Glutamatergic neuron (in vitro differentiated cells): Measurements from ENCODE around the gene PDCD4. TPM values are rescaled to one million over a fixed set of nuclear protein-coding genes. Genes with fewer than 3 reads are reported as not detected.

Source experiments
- DNase-seq: peaks from one replicate; pipeline ENCODE4 v3.0.0; 2022
- H3K27ac Mint-ChIP-seq: one replicate; pipeline ENCODE4 v1.8.0; 2020; ENCODE audit warnings: mild to moderate bottlenecking, mixed read lengths, inconsistent platforms; ENCODE audit not compliant: unreplicated experiment
- H3K27me3 Mint-ChIP-seq: one replicate; pipeline ENCODE4 v1.8.0; 2020; ENCODE audit warnings: mild to moderate bottlenecking, moderate library complexity, mixed read lengths, inconsistent platforms; ENCODE audit not compliant: unreplicated experiment
- H3K36me3 Mint-ChIP-seq: one replicate; pipeline ENCODE4 v1.8.0; 2020; ENCODE audit warnings: mild to moderate bottlenecking, mixed read lengths, inconsistent platforms; ENCODE audit not compliant: unreplicated experiment
- H3K4me1 Mint-ChIP-seq: one replicate; pipeline ENCODE4 v1.8.0; 2020; ENCODE audit warnings: mild to moderate bottlenecking, low read depth, mixed read lengths, inconsistent platforms; ENCODE audit not compliant: unreplicated experiment
- H3K4me3 Mint-ChIP-seq: one replicate; pipeline ENCODE4 v1.8.0; 2020; ENCODE audit warnings: mild to moderate bottlenecking, mixed read lengths, inconsistent platforms; ENCODE audit not compliant: unreplicated experiment
- H3K9me3 Mint-ChIP-seq: one replicate; pipeline ENCODE4 v1.8.0; 2020; ENCODE audit warnings: mild to moderate bottlenecking, moderate library complexity, mixed read lengths, inconsistent platforms; ENCODE audit not compliant: unreplicated experiment
- total RNA-seq: library from RNA; stranded (reverse); fragmentation: NEBNext Ultra II Directional; extraction: Animal tissue kit (Norgen Biotek cat#: 25700); gene quantifications from one replicate; pipeline ENCODE4 v1.2.1, GENCODE V29; 2021; ENCODE audit not compliant: unreplicated experiment
- TF ChIP-seq, protein P1 (sequence below): fragments of 200-600 bp; sonication (generic); IDR thresholded peaks from one replicate; pipeline ENCODE4 v1.5.0; 2021; ENCODE audit not compliant: partially characterized antibody, unreplicated experiment

The PDCD4 gene
- total RNA-seq, 1 donor from 2014 or later = 149 TPM

- no peak for DNase-seq
- peaks cover 12% of the 10 kb centered on the region for H3K9me3 Mint-ChIP-seq
- H3K4me1 Mint-ChIP-seq = peaks cover 50% of the 10 kb centered on the region
- peak overlapping the region; percentile 65 for H3K27ac Mint-ChIP-seq
- no peak overlapping the region for H3K4me3 Mint-ChIP-seq
- H3K27me3 Mint-ChIP-seq = peaks cover 14% of the 10 kb centered on the region
- TF ChIP-seq, protein P1, sequence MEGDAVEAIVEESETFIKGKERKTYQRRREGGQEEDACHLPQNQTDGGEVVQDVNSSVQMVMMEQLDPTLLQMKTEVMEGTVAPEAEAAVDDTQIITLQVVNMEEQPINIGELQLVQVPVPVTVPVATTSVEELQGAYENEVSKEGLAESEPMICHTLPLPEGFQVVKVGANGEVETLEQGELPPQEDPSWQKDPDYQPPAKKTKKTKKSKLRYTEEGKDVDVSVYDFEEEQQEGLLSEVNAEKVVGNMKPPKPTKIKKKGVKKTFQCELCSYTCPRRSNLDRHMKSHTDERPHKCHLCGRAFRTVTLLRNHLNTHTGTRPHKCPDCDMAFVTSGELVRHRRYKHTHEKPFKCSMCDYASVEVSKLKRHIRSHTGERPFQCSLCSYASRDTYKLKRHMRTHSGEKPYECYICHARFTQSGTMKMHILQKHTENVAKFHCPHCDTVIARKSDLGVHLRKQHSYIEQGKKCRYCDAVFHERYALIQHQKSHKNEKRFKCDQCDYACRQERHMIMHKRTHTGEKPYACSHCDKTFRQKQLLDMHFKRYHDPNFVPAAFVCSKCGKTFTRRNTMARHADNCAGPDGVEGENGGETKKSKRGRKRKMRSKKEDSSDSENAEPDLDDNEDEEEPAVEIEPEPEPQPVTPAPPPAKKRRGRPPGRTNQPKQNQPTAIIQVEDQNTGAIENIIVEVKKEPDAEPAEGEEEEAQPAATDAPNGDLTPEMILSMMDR = no peak
- H3K36me3 Mint-ChIP-seq = no peaks in the 10 kb centered on the region
Measured at GRCh38 chr10:110867807-110868465, 3.8 kb upstream of the PDCD4 start.

GRCh38 chr10:110868981-110869380 lies 2.7 kb upstream of the PDCD4 start:
- Mint-ChIP-seq H3K4me3 (no peak overlapping the region), H3K27me3 (peaks cover 14% of the 10 kb centered on the region), H3K4me1 (peaks cover 46% of the 10 kb centered on the region), H3K36me3 (no peaks in the 10 kb centered on the region), H3K27ac (no peak overlapping the region), H3K9me3 (peaks cover 15% of the 10 kb centered on the region)
- TF ChIP-seq, protein P1 = no peak
- DNase-seq = no peak

DNA sequence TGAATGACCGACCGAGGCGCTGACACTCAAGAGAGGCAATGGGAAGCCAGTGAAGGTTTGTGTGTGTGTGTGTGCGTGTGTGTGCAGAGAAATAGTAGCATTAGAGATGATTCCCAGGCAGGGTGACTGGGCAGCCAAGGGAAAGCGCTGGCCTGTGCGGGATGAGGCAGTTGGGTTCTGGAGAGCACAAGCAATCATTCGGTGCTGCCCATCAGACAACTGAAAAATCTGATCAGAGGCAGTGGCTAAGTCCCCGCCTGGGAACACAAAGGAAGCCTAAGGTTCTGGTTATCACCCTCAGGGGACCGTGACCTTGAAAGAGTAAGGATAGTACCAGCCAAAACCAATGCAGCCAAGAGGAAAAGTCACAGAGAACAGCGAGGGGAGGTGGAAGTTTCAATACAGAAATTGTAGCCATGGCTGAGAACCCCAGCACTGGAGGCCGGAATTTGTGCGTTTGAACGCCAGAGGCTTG lies 868 bp upstream of the PDCD4 start:
- Mint-ChIP-seq H3K27me3 (peaks cover 12% of the 10 kb centered on the region), H3K36me3 (no peaks in the 10 kb centered on the region), H3K27ac (peak overlapping the region; percentile 95), H3K9me3 (peaks cover 15% of the 10 kb centered on the region), H3K4me1 (peaks cover 33% of the 10 kb centered on the region), H3K4me3 (peak overlapping the region; percentile 93)
- DNase-seq = no peak
- TF ChIP-seq, protein P1 = no peak

- Mint-ChIP-seq H3K4me3 (peak overlapping the region; percentile 88), H3K36me3 (no peaks in the 10 kb centered on the region), H3K9me3 (peaks cover 15% of the 10 kb centered on the region), H3K4me1 (peaks cover 26% of the 10 kb centered on the region), H3K27ac (peak overlapping the region; percentile 78), H3K27me3 (peaks cover 12% of the 10 kb centered on the region)
- DNase-seq = peak; percentile 84
- TF ChIP-seq, protein P1 = no peak
Measured at GRCh38 chr10:110872145-110872983, 636 bp downstream of the PDCD4 start.
